GM18858 (cell line): Measurements from ENCODE around the gene NDUFS7.

ENCODE experiments used
- ATAC-seq: cut with Tn5 transposase; IDR thresholded peaks from one replicate; pipeline ENCODE4 v1.9.1; 2021; ENCODE audit not compliant: unreplicated experiment

The NDUFS7 gene

GRCh38 chr19:1399745-1400144 lies 16.0 kb downstream of the NDUFS7 start:
- no peak for ATAC-seq

- ATAC-seq: no peak
Measured at GRCh38 chr19:1400281-1401137, 16.8 kb downstream of the NDUFS7 start.

DNA sequence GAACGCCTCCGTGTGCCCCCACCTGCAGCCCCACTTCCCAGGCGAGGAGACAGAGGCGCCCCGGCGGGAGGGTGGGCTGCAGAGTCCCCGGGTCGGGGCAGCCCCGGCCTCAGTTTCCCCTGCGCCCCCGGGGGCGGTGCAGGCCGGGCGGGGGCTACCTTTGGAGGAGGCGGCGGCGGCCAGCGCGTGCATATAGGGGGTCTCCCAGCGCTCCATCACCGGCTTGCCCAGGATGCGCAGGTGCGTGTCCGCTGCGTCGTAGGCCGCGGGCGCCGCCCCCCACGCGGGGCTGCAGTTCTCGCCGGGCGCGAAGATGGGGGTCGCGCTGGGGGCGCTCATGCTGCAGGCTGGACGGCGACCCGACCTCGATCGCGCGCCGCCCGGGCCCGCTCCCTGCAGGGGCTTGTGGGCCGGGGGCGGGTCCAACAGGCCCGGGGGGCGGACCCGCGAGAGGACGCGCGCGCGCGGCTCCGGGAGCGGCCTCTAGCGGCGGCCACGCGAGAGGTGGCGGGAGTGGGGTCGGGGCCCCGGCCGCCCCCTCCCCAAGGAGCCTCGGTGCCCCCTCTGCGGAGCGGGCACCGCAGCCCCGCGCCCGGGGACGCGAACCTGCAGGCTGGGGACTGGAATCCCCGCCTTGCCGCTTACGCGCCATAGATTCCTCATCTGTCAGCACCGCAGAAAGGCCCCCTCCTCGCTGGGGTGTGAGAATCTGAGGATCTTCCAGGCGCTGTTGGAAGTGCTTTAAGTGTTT lies 17.6 kb downstream of the NDUFS7 start, which contains the start of gene GAMT:
Gene GAMT, minus strand, starts transcription at position 405 of the 751 bp plus-strand sequence. Its CDS starts 66 bp downstream, at position 339.
- no peak for ATAC-seq

- ATAC-seq: no peak
Measured at GRCh38 chr19:1401889-1402217, 18.1 kb downstream of the NDUFS7 start.

DNA sequence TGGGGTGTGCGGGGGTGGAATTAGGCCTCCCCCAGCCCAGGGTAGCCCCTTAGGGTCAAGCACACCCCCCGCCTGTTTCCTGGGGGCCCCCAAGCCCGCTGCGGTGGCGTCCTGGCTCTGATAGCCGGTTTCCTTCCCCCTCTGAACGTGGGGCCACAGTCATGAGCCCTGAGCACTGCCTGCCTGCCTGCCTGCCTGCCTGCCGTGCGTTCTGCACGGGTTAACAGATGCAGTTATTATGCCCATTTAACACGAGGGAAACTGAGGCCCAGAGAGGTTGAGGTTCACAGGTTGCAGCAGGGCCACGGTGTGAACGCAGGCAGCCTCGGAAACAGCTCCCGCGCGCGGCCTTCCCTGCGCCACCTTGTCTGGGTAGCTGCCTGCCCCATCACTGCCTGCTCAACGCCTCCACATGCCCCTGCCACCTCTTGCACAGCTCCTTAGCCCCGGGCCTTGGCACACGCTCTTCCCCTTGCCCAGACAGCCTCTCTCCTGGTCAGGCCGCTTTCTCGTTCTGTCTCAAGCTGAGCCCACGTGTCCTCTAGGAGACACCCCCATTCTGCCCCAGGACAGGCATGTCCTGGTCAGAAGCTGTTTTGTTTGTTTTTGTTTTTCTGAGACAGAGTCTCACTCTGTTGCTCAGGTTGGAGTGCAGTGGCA lies 18.8 kb downstream of the NDUFS7 start:
- ATAC-seq: no peak

- ATAC-seq: peak; percentile 68
Measured at GRCh38 chr19:1406774-1407527, 23.2 kb downstream of the NDUFS7 start.

DNA sequence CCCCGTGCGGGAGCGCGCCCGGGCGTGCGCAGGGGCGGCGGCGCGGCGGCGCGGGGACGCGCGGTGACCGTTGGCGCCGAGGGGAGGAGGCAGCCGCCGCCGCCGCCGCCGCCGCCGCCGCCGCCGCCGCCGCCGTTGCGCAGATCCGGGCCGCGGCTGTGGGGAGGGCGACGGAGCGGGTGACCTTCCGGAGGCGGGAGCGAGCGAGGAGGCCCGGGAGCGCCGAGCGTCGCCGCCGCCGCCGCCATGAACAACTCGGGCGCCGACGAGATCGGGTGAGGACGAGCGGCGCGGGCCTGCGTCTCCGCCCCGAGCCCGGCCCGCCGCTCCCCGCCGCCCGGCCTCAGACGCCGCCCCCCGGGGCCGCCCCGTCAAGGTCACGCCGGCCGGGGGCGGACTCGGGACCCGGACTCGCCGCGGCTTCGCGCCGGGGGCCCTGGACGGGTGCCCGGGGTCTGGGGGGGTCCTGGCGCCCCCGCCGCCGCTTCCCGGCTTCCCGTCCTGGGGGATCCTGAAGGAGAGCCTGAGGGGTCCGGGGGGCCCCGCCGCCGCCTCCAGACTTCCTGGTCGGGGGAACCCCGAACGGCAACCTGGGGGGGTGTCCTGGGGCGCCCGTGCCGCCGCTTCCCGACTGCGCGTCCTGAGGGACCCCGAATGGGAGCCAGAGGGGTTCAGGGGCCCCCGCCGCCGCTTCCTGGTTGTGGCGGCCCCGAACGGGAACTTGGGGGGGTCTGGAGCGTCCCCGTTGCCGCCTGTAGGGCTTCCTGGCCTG lies 24.0 kb downstream of the NDUFS7 start, which contains the start of gene DAZAP1:
Gene DAZAP1, plus strand, starts transcription at position 59 of the 772 bp plus-strand sequence. Its CDS starts 188 bp downstream, at position 247.
- no peak for ATAC-seq

DNA sequence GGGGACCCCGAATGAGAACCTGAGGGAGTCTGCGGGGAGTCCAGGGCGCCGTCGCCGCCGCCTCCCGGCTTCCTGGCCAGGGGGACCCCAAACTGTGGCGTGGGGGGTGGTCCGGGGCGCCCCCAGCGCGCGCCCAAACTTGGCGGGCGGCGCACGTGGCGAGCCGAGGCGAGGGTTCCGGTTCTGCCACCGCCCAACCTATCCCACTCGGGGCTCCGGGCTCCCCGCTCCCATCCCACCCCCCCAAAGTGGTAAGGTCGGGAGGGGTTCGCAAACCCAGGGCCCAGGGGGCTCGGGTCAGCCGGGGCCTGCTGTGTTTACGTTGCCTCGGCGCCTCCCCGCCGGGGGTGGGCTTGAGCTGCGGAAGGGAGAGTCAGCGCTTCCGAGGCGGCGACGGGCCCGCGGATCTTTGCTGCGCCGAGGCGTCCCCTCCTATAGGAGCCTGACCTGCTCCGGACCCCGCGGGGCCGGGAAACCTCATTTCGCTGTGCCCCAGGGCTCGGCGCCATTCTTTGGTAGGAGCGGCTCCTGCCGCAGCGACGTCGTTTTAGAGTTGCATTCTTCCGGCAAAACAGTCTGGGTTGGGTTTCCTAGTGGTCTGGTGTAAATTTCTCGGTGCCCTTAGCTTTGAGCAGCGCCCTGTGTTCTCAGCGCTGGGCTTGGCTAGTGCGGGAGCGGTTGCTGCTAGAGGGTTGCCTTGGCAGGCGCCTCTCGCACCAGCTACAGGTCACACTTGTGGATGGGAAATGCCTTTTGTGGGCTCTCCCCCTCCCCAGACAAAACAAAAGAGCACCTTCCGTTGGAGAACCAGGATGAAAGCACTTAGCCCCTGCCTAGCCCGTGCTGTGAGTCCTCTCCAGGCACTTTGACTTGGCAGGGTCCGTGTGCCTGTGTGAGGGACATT lies 24.8 kb downstream of the NDUFS7 start:
- no peak for ATAC-seq

GRCh38 chr19:1409204-1410005 lies 25.7 kb downstream of the NDUFS7 start:
- no peak for ATAC-seq

- no peak for ATAC-seq
Measured at GRCh38 chr19:1410136-1410786, 26.6 kb downstream of the NDUFS7 start.

- no peak for ATAC-seq
Measured at GRCh38 chr19:1410789-1411188, 27.1 kb downstream of the NDUFS7 start.

DNA sequence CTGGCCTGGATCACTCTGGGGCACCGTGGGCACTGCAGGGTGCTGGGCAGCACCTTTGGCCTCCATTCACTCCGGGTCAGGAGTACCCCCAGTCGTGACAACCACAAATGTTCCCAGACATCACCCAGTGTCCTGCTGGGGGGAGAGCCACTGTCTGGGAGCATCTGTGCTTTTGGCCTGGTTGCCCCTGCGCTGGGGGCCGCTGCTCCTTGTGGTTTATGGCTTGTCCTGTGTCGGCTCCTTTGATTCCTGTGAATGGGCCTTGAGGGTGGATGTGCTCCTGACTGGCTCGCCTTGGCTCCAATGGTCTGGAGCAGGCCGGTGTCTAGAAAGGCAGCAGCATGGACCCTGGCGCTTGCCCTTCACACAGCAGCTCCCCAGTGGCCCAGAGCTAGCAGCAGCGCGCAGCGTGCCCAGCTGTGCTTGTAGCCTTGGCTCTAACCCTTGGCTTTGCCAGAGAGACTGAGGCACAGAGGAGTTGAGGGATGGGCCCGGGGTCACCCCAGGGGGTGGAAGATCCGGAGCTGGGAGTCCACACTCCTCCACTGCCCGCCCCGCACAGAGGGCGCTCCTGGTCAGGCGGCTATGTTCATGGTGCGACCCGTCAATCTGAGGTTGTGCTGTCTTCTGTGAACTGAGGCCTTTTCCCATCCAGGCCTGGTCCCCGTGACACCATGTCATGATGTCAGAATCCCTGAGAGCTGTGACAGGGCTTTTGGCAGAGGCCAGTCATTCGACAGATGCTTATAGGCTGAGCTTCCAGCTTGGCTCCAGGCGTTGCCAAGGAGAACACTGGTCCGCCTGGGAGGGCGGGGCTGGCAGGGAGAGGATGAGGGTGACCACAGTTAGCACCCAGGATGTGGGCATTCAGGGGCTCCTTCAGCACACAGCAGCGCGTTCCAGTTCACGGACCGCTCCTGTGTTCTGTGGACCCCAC lies 27.8 kb downstream of the NDUFS7 start:
- no peak for ATAC-seq

DNA sequence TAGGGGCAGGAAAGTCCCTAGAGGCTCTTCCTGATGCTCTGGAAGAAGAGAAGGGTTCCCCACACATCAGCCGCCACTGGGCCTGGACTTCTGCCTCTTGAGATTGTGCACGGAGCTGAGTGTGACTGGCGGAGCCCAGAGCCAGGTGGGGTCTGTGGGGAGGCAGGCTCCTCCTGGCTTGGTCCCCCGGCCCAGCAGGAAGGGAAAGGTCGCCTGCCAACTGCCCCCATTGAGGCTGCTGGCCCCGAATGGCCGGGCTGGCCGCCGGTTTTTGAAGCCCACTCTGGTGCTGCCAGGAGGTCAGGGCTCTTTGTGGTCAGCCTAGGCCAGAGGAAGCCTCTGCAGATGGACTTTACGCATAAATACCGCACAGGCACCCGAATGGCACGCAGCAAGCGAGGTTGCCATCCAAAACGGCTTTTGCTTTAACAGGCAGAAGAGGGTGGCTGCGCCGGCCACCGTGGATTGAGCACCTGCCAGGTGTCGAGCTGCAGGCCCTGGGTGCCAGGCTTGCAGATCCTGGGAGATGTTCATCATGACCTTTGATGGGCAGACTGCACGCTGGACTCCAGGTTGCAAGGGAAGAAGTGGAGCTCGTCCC lies 28.7 kb downstream of the NDUFS7 start:
- no peak for ATAC-seq

GRCh38 chr19:1412995-1413800 lies 29.5 kb downstream of the NDUFS7 start:
- no peak for ATAC-seq
